Karpas-422 (cell line): ENCODE results near the gene TTC24. TPM values are rescaled to one million over a fixed set of nuclear protein-coding genes. Genes with fewer than 3 reads are reported as not detected.
"Not testable (repeated sequence)": the region's sequence is repeated elsewhere in the genome, so short reads cannot be mapped to it uniquely, and the experiment has no call there.

ENCODE experiments used
- DNase-seq: peaks from one replicate; pipeline ENCODE4 v3.0.0-alpha.2; 2015
- H2AFZ ChIP-seq: fragments of 200-600 bp; sonication (generic); 2 replicates; pipeline ENCODE4 v1.6.1; 2014; ENCODE audit warnings: antibody characterized with exemption, low read length, mixed read lengths
- H3K27ac ChIP-seq: fragments of 200-600 bp; sonication (generic); 2 replicates; pipeline ENCODE4 v1.5.1; 2014; ENCODE audit warnings: mild to moderate bottlenecking, low read length, moderate library complexity
- H3K27me3 ChIP-seq: fragments of 200-600 bp; sonication (generic); 2 replicates; pipeline ENCODE4 v1.6.1; 2014; ENCODE audit warnings: low read length, mixed read lengths
- H3K36me3 ChIP-seq: fragments of 200-600 bp; sonication (generic); 2 replicates; pipeline ENCODE4 v1.6.1; 2014; ENCODE audit warnings: low read length, mixed read lengths; ENCODE audit not compliant: insufficient read depth
- H3K4me1 ChIP-seq: fragments of 200-600 bp; sonication (generic); 2 replicates; pipeline ENCODE4 v1.6.1; 2014; ENCODE audit warnings: mild to moderate bottlenecking, low read length, mixed read lengths
- H3K4me2 ChIP-seq: fragments of 200-600 bp; sonication (generic); 2 replicates; pipeline ENCODE4 v1.6.1; 2014; ENCODE audit warnings: low read length, low read depth, mild to moderate bottlenecking; ENCODE audit not compliant: poor library complexity, severe bottlenecking
- H3K4me3 ChIP-seq: fragments of 200-600 bp; sonication (generic); 2 replicates; pipeline ENCODE4 v1.5.1; 2014; ENCODE audit warnings: mild to moderate bottlenecking, antibody characterized with exemption, low read length, mixed read lengths
- H3K79me2 ChIP-seq: fragments of 200-600 bp; sonication (generic); 2 replicates; pipeline ENCODE4 v1.6.1; 2014; ENCODE audit warnings: mild to moderate bottlenecking, low read length, mixed read lengths
- H3K9ac ChIP-seq: fragments of 200-600 bp; sonication (generic); 2 replicates; pipeline ENCODE4 v1.6.0; 2014; ENCODE audit warnings: low read length
- H3K9me2 ChIP-seq: fragments of 200-600 bp; sonication (generic), shearing (Covaris generic); replicated peaks from 2 replicates; pipeline ENCODE4 v1.6.0; 2014; ENCODE audit warnings: mild to moderate bottlenecking, low read length, moderate library complexity; ENCODE audit not compliant: insufficient read depth
- H3K9me3 ChIP-seq: fragments of 300-700, 200-600 bp; sonication (generic); 2 replicates; pipeline ENCODE4 v1.6.1; 2014; ENCODE audit warnings: low read length, mixed read lengths
- H4K20me1 ChIP-seq: fragments of 200-600 bp; sonication (generic); 2 replicates; pipeline ENCODE4 v1.6.1; 2014; ENCODE audit warnings: mild to moderate bottlenecking, antibody characterized with exemption, low read length, low read depth; ENCODE audit not compliant: insufficient read depth
- total RNA-seq: library from RNA; depleted of rRNA; stranded (reverse); fragments of >200 nt; shearing (Covaris generic); gene quantifications from 2 replicates; pipeline ENCODE4 v1.2.3, GENCODE V29; 2014; ENCODE audit warnings: low replicate concordance

TTC24 gene
- total RNA-seq, 1 experiment from 2014 or later: 2.9 TPM

DNA sequence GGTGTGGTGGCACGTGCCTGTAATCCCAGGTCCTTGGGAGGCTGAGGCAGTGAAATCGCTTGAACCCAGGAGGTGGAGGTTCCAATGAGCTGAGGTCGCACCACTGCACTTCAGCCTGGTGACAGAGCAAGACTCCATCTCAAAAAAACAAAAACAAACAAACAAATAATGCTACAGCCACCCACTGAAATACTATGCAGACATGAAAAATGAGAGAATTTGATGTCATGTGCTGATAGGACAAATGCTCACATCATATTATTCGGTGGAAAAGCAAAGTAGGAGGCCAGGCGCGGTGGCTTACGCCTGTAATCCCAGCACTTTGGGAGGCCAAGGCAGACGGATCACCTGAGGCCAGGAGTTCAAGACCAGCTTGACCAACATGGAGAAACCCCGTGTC is 30.5 kb downstream of the TTC24 start:
- not testable (repeated sequence) for H3K9ac ChIP-seq

DNA sequence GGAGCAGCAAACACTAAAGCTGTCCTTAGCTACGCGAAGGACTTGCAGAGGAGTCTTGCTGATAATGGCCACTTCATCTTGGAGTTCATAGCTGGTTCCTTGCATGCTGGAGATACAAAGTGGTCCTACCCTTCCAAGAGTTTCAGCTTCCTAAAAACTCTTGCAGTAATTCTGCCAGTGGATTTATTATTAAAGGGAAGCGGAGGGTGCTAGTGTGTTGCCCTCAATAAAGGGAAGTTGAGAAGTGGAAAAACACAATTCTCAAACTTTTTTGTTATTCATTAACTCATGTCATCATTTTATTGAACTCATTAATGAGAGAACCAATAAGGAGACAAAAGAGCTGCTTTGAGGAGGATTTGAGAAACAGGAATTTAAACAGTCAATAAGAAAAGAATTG is 33.1 kb downstream of the TTC24 start:
- Histone ChIP-seq H3K4me2 (no peak overlapping the region), H3K9me2 (no peaks in the 10 kb centered on the region), H3K4me1 (peaks cover 10% of the 10 kb centered on the region), H3K9me3 (no peaks in the 10 kb centered on the region), H4K20me1 (no peaks in the 10 kb centered on the region), H3K79me2 (no peaks in the 10 kb centered on the region), H3K36me3 (no peaks in the 10 kb centered on the region), H3K9ac (no peak overlapping the region), H3K27me3 (no peaks in the 10 kb centered on the region), H3K4me3 (no peak overlapping the region), H3K27ac (no peak overlapping the region), H2AFZ (no peak overlapping the region)
- DNase-seq: no peak

More for the DNA sequence above, 30.5 kb downstream of the TTC24 start:
- H3K4me2 ChIP-seq, H3K4me3 ChIP-seq, H3K27ac ChIP-seq, H3K9me2 ChIP-seq, H2AFZ ChIP-seq, H3K36me3 ChIP-seq, H4K20me1 ChIP-seq, H3K79me2 ChIP-seq, DNase-seq, H3K27me3 ChIP-seq, H3K9me3 ChIP-seq: not testable (repeated sequence)
- H3K4me1 ChIP-seq: peaks cover 21% of the 10 kb centered on the region

DNA sequence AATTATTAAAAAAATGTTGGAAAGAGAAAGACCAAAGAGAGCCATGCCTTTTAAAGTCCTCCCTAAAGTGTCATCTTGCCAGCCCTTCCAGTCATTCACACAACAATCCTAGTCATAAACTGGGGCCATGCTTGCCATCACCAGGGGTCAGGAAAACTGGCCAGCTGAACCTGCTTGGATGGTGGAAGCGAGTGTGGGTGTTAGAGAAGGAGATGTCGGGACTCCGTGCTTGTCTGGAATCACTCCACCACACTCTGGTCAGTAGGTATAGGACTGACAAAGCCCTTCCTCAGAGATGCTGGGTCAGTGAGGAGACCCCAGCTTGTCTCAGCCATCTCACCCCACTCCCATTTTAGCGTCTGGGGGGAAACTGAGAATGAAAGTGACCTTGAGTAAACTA is 36.4 kb downstream of the TTC24 start:
- H3K9me3 ChIP-seq: no peaks in the 10 kb centered on the region
- H2AFZ ChIP-seq: no peak overlapping the region
- H3K9me2 ChIP-seq: no peaks in the 10 kb centered on the region
- H3K36me3 ChIP-seq: no peaks in the 10 kb centered on the region
- no peak overlapping the region for H3K27ac ChIP-seq
- no peaks in the 10 kb centered on the region for H3K79me2 ChIP-seq
- no peaks in the 10 kb centered on the region for H3K27me3 ChIP-seq
- H3K4me2 ChIP-seq: no peak overlapping the region
- no peaks in the 10 kb centered on the region for H4K20me1 ChIP-seq
- peaks cover 8% of the 10 kb centered on the region for H3K4me1 ChIP-seq
- no peak overlapping the region for H3K9ac ChIP-seq
- DNase-seq: no peak
- no peak overlapping the region for H3K4me3 ChIP-seq

DNA sequence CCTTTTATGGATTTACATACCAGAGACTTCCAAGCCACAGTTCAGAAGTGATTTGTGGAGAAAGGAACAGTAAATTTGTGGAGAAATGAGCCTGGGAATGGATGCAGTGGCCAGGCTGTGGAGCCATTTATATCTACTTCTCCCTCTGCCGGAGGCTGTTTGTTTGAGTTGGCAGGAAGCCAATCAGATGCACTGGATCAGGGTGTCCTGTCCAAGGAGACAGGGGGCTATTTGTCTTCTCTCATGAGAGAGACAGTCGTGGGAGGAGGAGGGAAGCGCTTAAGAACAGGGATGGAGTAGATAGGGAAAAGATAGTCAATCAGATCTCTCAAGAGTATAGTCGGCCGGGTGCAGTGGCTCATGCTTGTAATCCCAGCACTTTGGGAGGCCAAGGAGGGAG is 36.9 kb downstream of the TTC24 start:
- H3K4me1 ChIP-seq: peaks cover 8% of the 10 kb centered on the region
- no peaks in the 10 kb centered on the region for H3K36me3 ChIP-seq
- H3K9me3 ChIP-seq: no peaks in the 10 kb centered on the region
- H3K9me2 ChIP-seq: no peaks in the 10 kb centered on the region
- no peak overlapping the region for H2AFZ ChIP-seq
- H4K20me1 ChIP-seq: no peaks in the 10 kb centered on the region
- no peaks in the 10 kb centered on the region for H3K27me3 ChIP-seq
- H3K27ac ChIP-seq: no peak overlapping the region
- no peak overlapping the region for H3K4me3 ChIP-seq
- no peak overlapping the region for H3K9ac ChIP-seq
- H3K4me2 ChIP-seq: no peak overlapping the region
- H3K79me2 ChIP-seq: no peaks in the 10 kb centered on the region
- DNase-seq: no peak

DNA sequence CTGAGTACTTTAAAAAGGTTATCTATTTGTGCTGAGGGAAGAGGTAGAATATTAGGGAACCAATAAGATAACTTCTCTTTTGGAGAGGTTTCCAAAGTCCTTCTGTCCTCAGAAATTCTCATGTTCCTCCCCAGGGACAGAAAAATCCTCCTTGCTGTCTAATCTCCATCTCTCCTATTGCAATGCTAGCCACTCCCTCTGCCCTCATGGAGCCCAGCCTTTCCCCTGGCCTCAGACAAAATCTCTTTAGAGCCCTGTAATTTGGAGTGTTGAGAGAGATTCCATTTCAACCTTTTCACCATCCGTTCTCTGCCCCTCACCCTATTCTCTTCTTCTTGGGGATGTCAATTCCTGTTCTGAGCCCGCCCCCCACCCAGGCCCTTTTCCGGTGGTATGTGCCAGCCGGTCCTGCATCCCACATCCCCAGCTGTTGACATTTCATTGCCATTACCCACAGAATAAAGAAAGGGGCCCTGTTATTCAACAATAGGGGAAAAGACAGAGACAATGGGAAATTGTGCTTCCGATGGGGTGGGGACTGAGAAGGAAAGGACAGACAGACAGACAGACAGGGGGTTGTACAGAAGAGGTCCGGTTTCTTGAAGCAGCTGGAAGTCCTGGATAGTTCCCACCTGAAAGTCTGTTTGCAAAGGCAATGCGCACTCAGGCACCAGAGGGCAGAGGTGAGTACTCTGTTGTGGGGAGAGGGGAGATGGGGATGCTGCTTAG is 39.5 kb downstream of the TTC24 start, which contains the start of gene HAPLN2:
Gene HAPLN2, plus strand, starts transcription at position 563 of the 729 bp plus-strand sequence. CDS start 4,076 bp downstream, outside the sequence.
- no peaks in the 10 kb centered on the region for H3K36me3 ChIP-seq
- H4K20me1 ChIP-seq: no peaks in the 10 kb centered on the region
- H2AFZ ChIP-seq: no peak within 1 kb of the TSS
- H3K9me2 ChIP-seq: no peaks in the 10 kb centered on the region
- H3K79me2 ChIP-seq: no peaks in the 10 kb centered on the region
- DNase-seq: peak; percentile 66
- peaks cover 8% of the 10 kb centered on the region for H3K4me1 ChIP-seq
- H3K4me3 ChIP-seq: no peak within 1 kb of the TSS
- no peak within 1 kb of the TSS for H3K9ac ChIP-seq
- H3K27me3 ChIP-seq: no peaks in the 10 kb centered on the region
- no peaks in the 10 kb centered on the region for H3K9me3 ChIP-seq
- no peak within 1 kb of the TSS for H3K4me2 ChIP-seq
- H3K27ac ChIP-seq: no peak within 1 kb of the TSS

DNA sequence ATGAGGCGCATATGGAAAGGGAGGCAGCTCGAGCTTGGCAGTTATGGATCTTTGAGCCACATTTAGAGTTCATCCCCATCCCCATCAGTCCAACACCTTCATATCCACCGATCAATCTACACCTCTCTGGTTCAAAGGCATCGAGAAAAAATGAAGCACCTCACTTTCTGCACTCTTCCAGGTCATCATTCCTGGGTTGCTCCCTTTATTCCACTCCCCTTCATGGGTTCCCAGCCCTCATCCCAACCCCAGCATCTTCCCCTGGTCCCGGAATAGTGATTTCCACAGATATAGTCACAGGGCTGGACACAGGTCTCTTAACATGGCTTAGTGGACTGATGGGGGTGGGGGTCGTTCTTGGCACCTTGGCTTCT is 40.0 kb downstream of the TTC24 start:
- Histone ChIP-seq H3K4me3 (no peak overlapping the region), H3K9me3 (no peaks in the 10 kb centered on the region), H3K4me1 (peaks cover 8% of the 10 kb centered on the region), H3K27ac (no peak overlapping the region), H3K9ac (no peak overlapping the region), H3K79me2 (no peaks in the 10 kb centered on the region), H3K27me3 (no peaks in the 10 kb centered on the region), H2AFZ (no peak overlapping the region), H4K20me1 (no peaks in the 10 kb centered on the region), H3K4me2 (no peak overlapping the region), H3K36me3 (no peaks in the 10 kb centered on the region), H3K9me2 (no peaks in the 10 kb centered on the region)
- no peak for DNase-seq

DNA sequence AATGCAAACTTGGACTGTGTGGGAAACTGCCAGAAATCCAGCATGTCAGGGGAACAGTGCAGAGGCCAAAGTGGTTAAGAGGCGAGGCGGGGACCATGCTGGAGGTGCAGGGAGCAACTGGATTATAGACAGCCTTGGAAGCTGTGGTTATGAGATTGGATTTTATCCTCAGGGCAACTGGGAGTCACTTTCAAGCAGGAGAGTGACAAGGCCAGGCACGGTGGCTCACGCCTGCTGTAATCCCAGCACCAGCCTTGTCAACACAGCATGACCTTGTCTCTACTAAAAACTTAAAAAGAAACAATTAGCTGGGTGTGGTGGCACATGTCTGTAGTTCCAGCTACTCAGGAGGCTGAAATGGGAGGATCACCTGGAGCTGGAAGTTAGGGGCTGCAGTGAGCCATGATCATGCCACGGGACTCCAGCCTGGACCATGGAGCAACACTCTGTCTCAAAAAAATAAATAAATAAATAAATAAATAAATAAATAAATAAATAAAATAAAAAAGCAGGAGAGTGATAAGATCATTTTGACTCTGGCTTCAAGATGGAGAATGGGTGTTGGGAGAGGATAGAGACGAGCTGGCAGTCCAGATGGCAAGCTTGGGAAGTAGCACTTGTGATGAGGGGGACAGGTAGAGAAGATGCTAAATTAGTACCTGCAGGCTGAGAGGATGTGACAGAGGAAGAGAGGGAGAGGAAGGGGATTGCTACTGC is 43.2 kb downstream of the TTC24 start:
- no peaks in the 10 kb centered on the region for H3K36me3 ChIP-seq
- no peaks in the 10 kb centered on the region for H3K9me3 ChIP-seq
- DNase-seq: no peak
- no peak overlapping the region for H3K4me3 ChIP-seq
- no peak overlapping the region for H3K9ac ChIP-seq
- no peaks in the 10 kb centered on the region for H3K79me2 ChIP-seq
- no peak overlapping the region for H3K4me2 ChIP-seq
- H4K20me1 ChIP-seq: no peaks in the 10 kb centered on the region
- H3K4me1 ChIP-seq: peaks cover 8% of the 10 kb centered on the region
- H3K27ac ChIP-seq: no peak overlapping the region
- H3K9me2 ChIP-seq: no peaks in the 10 kb centered on the region
- no peaks in the 10 kb centered on the region for H3K27me3 ChIP-seq
- H2AFZ ChIP-seq: no peak overlapping the region

DNA sequence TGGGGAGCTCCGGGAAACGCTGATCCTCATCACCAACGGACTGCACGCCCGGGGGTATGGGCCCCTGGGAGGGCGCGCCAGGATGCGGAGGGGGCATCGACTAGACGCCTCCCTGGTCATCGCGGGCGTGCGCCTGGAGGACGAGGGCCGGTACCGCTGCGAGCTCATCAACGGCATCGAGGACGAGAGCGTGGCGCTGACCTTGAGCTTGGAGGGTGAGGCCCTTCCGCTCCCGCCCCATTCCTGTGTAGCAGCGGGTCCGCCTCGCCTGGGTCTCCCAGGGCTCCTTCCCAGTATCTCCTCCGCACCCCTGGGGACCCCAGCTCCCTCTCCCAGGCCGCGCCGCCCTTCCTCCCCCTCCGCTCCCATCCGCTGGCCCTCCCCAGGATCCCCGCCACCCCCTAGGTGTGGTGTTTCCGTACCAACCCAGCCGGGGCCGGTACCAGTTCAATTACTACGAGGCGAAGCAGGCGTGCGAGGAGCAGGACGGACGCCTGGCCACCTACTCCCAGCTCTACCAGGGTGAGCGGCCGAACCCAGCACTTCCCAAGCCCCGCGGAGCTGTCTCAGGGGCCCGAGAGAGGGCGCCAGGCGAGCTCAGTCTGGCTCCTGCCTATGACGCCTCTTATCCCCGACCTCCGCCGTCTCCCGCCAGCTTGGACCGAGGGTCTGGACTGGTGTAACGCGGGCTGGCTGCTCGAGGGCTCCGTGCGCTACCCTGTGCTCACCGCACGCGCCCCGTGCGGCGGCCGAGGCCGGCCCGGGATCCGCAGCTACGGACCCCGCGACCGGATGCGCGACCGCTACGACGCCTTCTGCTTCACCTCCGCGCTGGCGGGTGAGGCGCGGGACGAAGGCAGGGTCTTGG is 44.7 kb downstream of the TTC24 start:
- H3K9ac ChIP-seq: no peak overlapping the region
- no peak overlapping the region for H3K4me2 ChIP-seq
- H3K4me1 ChIP-seq: peaks cover 8% of the 10 kb centered on the region
- DNase-seq: no peak
- no peaks in the 10 kb centered on the region for H3K9me2 ChIP-seq
- H3K9me3 ChIP-seq: no peaks in the 10 kb centered on the region
- H3K27me3 ChIP-seq: no peaks in the 10 kb centered on the region
- H3K36me3 ChIP-seq: no peaks in the 10 kb centered on the region
- no peak overlapping the region for H3K27ac ChIP-seq
- no peak overlapping the region for H3K4me3 ChIP-seq
- H4K20me1 ChIP-seq: no peaks in the 10 kb centered on the region
- no peaks in the 10 kb centered on the region for H3K79me2 ChIP-seq
- H2AFZ ChIP-seq: no peak overlapping the region
